Stimulated activated CD8-positive, alpha-beta memory T cell treated with anti-CD3 and anti-CD28 coated beads, Interleukin-4, amount 100 ng/mL, for 4 hours (primary cell): Measurements from ENCODE around the gene ZNRF1.
A peak's percentile ranks its signal among the peaks of the same experiment; 100 is the strongest.

Experiments
- DNase-seq, 2 donors: peaks; one replicate each; pipeline ENCODE4 v3.0.0-alpha.2; 2020; ENCODE audit warnings: low read depth in 2 of 2, low spot score in 1 of 2

The ZNRF1 gene

DNA sequence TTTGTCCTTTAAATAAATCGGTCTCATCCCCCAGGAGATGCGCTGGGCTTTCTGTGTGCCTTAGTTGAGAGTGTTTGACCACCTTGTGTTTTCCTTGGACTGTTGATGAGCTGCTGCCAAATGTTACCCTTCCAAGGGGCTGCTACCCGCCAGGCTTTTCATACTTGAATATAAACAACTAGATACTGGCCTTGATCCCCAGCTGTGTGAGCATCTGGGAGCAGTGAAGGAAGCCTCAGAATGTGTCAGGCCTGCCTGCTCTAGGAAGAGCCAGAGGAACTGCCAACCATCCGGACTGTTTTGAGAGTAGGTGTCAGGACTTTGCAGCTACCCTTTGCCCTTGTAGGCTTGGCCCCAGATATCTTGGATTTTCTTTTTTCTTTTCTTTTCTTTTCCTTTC is 60.0 kb downstream of the ZNRF1 start:
- no peak for DNase-seq

DNA sequence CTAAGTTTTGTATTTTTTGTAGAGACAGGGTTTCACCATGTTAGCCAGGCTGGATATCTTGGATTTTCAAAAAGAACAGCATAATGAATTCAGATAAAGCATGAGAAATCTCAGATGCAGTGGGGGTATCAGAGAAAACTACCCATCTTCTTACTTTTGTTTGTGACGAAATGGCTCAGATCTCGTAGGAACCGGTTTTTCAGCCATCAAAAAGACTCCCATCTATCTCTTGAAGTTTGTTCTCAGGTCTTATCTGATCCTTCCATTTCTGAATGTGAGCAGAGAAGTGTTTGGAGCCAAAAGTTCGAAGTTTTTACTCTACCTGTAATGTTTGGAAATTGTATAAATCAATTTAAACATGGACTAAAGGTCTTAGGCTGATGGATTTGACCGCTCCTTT is 60.6 kb downstream of the ZNRF1 start:
- no peak for DNase-seq

DNA sequence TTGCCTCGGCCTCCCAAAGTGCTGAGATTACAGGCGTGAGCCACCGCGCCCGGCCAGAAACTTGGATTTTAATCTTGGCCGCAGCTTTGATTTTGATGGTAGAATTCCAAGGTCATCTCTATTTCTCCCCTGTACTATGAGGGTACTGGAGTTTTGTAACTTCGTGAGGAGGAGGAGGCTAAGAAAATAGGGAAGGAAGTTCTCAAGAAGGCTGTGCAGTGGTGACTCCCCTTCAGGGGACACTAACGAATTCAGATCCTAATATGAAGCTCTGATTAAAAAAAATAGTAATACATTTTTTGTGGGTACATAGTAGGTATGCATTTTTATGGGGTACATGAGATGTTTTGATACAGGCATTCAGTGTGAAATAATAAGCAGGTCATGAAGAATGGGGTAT is 61.9 kb downstream of the ZNRF1 start:
- no peak for DNase-seq

DNA sequence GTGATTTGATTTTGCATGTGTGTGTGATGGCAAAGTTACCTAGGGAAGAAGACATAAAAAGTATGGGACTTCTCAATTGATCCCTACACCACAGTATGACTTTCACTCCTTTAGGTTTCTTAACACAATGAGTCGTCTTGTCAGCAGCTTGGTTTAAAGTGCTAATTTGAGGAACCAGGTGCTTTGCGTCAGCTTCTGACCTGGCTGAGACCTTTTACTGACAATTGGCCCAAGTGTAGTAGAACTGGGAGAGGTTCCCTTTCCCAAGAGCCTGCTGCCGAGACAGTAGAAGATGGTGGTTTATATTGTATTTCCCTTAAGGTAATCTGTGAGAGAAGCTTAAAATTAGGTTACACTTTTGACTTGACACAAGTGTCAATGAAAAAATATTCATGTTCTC is 62.8 kb downstream of the ZNRF1 start:
- DNase-seq: no peak

DNA sequence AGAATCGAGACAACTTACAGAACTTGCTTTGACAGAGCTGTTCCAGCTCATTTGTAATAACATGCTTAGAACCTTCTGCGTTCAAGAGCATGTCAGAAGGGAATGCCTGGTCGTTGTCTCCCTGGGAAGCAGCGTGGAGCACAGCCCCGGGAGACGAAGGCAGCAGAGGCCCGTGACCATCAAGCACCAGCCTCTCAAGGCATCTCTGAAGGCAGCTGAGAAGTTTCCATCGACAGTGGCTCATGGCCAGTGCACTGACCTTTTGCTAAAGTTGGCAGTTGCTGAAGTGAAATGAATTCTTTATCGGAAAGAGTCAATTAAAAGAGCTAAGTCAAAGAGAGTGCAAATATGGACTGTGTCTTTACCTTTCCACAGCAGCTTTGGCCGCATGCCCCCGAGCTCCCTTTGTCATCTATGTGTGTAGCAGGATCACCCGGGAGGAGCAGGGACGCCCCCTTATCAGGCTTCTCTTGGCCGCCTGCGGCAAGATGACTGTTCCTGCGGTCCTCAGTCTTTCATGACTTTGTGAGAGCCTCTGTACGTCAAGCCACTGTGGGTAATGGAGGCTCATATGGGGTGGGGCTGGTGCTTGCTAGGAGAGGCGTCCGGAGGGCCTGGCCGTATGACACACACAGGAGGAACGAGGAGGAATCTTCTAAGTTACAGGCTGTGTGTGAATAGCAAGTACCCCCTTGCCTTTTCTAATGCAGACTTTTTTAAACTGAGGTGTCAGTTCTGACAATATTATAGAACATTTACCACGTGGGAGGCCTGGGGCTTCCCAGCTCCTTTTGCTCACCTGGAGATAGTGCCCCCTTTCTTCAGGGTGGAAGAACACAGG is 63.5 kb downstream of the ZNRF1 start:
- no peak for DNase-seq

DNA sequence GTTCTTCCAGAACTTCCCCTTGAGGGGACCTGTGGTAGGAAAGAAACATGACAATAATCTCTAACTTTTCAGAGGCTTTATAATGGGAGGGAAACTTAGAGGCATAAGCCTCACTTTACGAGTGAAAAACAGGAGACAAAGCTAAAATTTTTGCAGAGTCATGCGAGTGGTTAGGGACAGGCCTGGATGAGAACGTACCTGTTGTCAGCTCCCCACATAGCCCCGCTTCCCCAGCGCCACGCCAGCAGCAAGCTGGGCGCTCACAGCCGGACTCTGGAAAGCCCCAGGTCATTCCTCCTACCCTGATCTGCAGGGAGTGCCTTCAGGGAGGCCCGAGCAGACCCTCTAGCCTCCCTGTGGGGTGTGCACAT is 64.1 kb downstream of the ZNRF1 start:
- DNase-seq: no peak

DNA sequence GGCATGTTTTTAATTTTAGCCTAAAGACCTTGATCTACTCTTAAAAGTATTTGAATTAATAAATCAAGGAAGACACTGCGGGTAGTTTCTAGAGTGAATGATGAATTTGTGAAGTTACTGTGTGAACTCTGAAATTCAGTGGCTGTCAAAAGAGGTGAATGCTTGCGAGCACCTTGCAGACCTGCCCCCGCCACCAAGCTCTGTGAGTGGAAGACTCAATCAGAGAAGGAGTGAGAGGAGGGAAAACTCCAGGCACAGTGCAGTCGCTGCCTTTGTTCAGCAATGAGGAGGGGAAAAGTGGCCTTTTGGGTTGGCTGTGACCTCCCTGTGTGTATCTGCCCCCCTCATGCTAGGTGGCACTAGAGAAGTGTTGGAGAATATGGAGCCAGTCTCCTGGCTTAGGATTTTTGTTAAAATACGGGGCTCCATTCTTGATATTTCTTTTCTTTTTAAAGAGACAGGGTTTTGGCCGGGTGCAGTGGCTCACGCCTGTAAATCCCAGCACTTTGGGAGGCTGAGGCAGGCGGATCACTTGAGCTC is 64.8 kb downstream of the ZNRF1 start:
- DNase-seq: no peak

DNA sequence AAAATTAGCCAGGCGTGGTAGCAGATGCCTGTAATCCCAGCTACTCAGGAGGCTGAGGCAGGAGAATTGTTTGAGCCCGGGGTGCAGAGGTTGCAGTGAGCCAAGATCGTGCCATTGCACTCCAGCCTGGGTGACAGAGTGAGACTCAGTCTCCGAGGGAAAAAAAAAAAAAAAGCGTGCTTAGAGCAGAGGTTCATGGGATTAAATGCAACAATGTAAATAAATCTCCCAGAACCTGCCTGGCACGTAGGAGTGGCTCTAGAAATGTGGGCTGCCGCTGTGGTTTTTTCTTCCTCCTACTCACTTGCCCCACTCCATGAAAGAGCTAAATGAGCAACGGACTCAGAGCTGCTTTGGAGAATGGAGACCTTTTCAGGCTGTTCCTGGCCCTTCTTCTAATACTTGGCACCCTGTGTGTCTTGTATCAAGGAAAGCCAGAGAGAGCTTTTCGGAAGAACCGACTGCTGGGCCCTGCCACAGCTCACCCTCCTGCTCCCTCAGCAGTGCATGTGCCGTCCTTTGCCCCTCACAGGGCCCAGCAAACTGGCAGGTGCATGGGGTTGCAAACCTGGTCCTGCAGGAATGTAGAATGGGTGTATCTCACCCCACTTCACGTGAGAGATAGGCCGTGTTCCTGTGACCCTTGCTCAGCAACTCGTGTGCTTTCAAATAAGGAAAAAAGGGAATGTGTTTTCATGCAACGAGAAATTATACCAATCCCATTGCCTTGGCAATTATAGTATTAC is 65.8 kb downstream of the ZNRF1 start:
- no peak for DNase-seq

DNA sequence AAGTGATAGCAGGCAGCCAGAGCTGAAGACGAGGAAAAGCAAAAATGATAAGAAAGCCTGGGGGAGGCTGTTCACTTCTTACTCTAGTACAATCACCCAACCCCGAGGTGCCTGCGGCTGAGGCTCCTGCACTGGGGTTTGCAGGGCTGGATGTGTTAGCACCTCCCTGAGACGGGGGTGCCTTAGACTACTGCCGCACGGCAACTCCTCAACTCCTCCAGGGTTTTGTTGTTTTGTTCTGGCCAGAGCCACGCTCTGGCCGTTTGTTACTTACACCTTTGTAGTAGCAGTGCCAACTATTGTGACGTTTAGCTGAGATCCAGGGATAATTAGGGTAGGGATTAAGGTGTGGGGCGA is 66.3 kb downstream of the ZNRF1 start:
- DNase-seq: peak in 1 of 2 donors; percentile 21

DNA sequence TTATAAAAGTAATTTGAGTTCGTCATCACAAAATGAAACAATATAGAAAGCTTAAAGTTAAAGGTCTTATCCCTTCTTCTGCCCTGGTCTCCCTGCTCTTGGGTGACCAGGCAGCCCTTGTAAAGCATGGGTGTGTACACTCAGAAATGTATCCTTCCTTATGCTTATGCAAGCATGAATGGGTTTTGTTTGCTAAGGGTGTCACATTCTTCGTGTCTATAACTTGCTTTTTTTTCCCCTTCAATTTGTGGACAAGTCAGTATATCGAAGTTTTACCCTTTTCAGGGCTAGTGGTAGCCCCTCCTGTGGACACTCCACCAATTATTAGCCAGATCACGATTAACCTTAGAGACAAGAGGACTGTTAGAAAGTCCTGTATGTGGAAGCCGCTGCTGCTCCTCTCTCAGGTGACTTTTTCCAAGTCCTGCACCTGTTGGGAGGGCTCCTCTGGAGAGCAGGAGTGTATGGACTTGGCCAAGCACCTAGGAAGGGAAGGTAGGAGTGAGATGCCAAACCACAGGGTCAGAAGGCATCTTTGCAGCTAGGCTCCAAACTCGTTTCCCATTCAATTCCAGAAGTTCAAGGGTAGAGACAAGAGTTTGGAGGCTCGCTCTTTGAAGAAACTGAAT is 66.8 kb downstream of the ZNRF1 start:
- DNase-seq: no peak

DNA sequence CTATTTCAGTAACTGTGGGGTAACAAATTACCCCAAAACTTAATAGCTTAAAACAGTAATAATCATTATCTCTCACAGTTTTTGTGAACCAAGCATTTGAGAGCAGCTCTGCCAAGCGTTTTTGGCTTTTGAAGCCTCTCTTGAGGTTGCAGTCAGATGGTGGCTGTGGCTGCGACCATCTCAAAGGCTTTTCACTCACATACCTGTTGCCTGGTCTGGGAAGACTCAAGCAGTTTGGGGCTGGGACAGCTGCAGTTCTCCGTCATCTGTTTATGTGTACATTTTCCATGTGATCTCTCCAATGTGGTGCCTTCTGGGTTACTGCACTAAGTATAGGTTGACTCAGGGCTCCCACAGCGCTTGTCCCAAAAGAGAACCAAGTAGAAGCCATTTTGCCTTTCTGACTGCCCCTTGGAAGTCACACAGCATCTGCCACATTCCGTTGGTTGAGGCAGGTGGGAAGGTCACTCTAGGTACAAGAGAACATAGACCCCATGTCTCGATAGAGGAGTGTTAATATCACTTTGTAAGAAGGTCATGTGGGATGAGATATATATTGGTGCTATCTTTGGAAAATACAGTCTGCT is 68.1 kb downstream of the ZNRF1 start:
- DNase-seq: no peak

DNA sequence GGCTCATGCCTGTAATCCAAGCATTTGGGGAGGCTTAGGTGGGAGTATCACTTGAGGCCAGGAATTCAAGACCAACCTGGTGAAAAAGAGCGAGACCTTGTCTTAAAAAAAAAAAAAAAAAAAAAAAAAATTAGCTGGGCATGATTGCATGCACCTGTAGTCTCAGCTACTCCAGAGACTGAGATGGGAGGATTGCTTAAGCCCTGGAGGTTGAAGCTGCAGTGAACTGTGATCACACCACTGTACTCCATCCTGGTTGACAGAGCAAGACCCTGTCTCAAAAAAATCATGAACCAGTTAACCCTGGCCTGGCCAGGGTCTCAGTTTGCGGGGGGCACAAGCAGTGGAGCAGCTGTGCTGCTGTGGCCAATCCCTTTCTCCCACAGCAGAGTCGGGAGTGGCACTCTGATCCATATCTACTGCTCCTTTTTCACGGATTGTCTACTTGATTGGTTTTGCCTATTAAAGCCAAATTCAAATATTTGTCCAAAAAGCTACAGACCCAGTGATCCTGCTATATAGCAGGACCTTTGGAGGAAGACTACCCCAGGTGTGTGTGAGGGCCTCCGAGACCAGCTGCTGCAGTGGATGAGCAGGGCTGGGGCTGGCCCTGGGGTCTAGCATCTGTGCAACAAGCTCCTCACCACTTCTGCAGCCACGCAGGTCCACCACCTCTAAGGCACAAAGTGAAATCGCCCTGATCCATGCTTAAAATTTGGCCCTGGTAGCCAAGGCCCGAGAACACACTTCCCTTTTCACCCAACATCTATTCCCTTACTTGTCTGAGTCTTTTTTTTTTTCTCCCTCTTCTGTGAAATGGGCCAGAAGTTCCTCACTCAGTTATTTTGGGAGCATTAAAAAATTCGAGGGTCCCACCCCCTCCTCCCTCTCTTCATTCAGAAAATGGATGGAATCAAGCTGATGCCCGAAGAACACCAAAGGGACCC is 69.5 kb downstream of the ZNRF1 start:
- DNase-seq: no peak

DNA sequence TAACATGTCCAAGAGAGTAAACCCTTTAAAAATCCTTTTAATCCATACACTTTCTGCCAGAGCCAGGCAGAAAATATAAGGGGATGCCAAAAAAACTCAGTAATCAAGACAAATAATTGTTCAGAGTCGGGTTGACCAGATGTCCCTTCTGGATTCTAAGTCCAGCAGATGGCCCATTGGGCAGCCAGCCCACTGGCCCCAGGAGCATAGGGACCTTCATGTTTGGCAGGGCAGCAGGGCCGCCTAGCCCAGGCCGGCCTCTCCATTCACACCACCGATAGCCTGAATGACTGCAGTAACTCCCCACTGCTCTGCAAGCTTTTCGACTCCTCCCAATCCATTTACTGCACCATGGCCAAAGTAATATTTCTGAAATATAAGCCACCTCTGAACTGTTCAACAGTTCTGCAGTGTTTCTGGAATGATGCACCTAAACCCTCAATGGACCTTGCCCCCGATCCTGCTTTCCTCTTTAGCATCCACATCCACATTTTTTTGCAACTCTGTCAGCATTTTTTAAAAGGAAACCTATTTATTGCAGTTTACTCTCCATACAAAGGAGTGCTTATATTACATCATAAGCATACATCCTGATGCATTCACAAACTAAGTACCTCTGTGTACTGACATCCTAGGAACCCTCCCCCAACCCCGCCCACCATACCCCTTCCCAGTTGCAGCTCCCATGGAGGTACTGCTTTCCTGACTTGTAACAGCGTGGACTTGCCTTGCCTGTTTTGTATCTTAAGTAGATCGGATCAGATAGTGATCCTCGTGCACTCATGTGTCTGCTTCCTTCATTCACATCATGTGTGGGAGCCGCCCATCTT is 71.4 kb downstream of the ZNRF1 start:
- no peak for DNase-seq

DNA sequence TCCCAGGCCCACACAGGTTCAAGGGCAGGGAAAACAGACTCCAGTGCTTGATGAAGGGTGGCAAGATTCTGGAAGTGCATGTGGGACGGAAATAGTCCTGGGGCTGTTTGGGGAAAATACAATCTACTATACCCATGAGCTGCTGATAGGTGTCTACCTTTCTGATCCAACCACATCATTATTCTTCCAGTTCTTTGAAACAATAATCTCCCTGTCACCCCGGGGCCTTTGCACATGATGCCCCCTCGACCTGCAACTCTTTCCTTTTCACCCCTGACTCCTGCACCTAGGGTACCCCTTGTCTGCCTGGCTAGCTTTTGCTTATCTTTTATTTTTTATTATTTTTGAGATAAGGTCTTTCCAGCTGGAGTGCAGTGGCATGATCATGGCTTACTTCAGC is 72.8 kb downstream of the ZNRF1 start:
- no peak for DNase-seq

DNA sequence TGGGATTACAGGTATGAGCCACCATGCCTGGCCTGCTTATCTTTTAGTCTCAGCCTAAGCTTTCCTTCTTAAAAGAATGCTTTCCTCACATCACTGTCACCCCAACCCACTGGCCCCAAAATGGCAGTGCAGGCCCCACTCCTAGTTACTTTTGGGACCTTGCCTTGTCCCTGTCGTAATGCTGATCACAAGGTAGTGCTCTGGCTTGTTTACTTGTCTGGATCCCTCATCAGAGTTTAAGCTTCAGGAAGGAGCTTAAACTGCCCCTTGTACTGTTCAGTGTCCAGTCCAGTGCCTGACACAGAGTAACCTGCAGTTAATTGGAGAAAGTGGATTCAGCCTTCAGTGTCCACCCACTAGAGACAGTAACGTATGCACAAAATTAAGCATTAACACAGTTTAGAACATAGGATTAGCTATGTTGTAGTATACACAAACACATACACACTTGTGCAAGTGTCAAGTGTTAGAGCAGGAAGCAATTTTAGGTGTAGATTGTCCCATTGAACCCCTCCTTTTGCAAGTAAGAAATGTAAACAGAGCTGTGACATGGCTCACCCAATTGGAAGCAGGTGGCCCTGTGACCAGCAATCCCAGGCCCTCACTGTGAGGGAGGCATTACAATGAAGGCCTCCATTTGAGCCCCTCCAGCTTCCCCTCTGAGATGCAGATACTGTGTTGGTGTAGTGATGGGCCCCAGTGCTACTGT is 73.6 kb downstream of the ZNRF1 start:
- DNase-seq: no peak

DNA sequence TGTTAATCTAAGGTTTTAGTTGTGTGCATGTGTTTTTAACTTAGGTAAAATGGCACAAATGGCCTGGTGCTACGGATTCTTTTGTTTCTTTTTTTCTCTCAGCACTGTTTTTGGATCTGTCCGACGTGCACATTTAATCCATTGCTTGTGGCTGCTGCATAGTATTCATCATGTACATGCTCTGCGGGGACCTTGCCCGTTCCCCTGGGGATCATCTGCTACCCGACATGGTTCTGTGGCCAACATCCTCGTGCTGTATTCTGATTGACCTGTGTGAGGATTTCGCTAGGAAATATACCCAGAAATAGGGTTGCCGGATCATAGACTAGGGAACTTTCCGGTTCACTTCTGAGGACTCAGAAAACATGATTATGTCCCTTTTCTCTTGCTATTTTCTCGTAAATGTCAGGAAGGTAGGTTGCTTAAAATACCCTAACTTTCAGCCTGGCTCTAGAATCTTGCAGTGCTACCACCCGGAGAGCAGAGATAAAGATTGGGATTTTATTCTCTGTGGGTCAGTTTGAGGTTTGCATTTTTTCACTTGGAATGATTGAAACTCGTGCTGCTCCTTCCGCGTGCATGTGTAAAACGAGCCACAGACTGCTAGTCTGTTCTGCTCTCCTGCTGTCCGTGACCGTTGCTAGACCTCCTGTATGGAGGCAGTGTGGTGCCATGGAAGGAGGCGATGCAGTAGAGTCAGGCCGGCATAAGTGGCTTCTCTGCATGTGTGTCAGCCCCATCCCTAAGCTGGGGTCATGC is 74.9 kb downstream of the ZNRF1 start:
- DNase-seq: no peak

DNA sequence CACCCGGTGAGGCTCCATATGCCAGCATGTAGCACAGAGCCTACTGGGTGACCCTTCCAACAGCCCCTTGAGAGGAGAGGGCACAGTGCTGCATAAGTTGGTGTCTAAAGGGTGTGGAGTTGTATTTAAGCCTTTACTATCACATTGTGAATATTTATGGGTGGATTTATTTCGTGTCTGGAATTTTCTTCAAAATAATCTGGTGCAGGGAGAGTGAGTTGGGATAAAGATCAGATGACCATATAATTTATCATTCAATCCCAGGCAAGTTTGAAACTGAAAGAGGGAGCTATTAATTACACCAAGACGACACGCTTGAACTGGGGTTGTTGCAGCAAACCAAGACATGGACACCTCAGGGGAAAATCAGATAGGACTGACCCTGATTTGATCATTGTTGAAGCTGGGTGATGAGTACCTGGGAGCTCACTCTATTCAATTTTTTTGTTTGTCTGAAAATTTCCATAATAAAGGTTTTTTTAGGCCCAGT is 75.5 kb downstream of the ZNRF1 start:
- no peak for DNase-seq
